Breast epithelium (tissue), 3 donors: Measurements from ENCODE around the gene CRYGN.
A peak's percentile ranks its signal among the peaks of the same experiment; 100 is the strongest.

Experiments used
- POLR2A ChIP-seq: fragments of 450-650 bp; IDR thresholded peaks from one replicate; pipeline ENCODE4 v1.6.1; 2016; ENCODE audit warnings: antibody characterized with exemption, mild to moderate bottlenecking, moderate library complexity
- TF ChIP-seq, protein P1 (sequence below), 3 donors: fragments of 450-650 bp; IDR thresholded peaks; one replicate each; pipeline ENCODE4 v1.5.1; 2016 to 2017; ENCODE audit warnings: antibody characterized with exemption in 3 of 3, mild to moderate bottlenecking in 3 of 3, moderate library complexity in 3 of 3

DNA sequence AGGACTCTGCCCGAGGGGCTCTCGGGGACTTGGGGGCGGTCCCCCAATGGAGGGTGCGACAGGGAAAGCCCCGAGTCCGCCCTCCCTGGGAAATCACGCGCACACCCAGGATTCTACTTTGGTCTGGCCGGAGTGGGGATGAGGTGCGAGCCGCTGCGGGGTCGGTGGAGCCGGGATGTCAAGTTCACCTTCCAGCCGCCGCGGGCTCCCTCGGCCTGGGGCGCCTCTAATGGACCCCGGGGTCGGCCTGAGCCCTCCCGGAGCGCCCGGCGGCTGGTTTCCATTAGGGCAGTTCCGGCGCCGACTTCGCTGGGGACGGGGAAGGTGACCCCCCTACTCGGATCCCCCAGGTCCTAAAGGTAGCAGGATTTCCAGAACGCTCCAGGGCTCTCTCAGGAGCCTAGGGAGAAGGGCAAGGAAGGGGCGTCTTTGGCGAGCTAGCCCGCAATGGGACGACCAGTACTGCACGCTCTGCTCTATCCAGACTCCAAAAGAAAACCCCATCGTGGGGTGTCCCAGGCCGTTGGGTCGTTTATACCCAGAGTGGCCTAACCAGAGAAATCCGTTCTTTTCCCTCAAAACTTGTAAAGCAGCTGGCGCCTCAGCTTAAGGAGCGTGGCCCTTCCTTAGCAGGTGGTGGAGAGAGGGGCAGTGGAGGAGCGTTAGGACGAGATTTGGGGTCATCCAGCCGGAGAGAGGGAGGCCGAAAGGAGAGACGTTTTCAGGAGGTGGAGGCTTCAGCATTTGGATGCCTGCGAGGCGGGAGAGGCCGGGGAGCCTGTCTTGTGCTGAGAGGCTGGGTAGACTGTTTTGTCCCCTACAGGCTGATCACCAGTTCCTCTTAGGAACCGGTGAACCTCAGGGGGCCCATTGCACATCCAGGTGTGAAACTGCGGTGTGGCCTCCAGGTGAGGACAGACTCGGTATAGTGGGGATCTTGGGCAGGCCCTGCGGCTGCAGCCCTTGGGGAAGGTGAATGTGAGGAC is 29.2 kb downstream of the CRYGN start:
- peak; percentile 14 for TF ChIP-seq POLR2A
- TF ChIP-seq, protein P1, sequence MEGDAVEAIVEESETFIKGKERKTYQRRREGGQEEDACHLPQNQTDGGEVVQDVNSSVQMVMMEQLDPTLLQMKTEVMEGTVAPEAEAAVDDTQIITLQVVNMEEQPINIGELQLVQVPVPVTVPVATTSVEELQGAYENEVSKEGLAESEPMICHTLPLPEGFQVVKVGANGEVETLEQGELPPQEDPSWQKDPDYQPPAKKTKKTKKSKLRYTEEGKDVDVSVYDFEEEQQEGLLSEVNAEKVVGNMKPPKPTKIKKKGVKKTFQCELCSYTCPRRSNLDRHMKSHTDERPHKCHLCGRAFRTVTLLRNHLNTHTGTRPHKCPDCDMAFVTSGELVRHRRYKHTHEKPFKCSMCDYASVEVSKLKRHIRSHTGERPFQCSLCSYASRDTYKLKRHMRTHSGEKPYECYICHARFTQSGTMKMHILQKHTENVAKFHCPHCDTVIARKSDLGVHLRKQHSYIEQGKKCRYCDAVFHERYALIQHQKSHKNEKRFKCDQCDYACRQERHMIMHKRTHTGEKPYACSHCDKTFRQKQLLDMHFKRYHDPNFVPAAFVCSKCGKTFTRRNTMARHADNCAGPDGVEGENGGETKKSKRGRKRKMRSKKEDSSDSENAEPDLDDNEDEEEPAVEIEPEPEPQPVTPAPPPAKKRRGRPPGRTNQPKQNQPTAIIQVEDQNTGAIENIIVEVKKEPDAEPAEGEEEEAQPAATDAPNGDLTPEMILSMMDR (IDR thresholded peaks at IDR 0.05) = no peak
